ENCODE measurements around the gene TMEM170A. TPM values are rescaled to one million over a fixed set of nuclear protein-coding genes. Genes with fewer than 3 reads are reported as not detected.
A peak's percentile ranks its signal among the peaks of the same experiment; 100 is the strongest.
"Not testable (repeated sequence)": the region's sequence is repeated elsewhere in the genome, so short reads cannot be mapped to it uniquely, and the experiment has no call there.

TMEM170A gene
- total and polyA plus RNA-seq, 2 experiments from 2014 or later: 21.1 to 43.6 TPM

- no peak for DNase-seq (ENCODE audit: low spot score)
- H3K9me3 ChIP-seq (ENCODE audit: low read depth): no peaks in the 10 kb centered on the region
- no peak overlapping the region for H3K4me2 ChIP-seq
- H2AFZ ChIP-seq: no peak overlapping the region
- H3K36me3 ChIP-seq (replicated peaks; ENCODE audit: insufficient read depth, low read depth): no peaks in the 10 kb centered on the region
- no peaks in the 10 kb centered on the region for H3K27me3 ChIP-seq
- TF ChIP-seq EZH2phosphoT487 (IDR thresholded peaks at IDR 0.05; ENCODE audit: low read depth, severe bottlenecking, unreplicated experiment) (no peak), EZH2 (IDR thresholded peaks at IDR 0.05; ENCODE audit: borderline replicate concordance) (no peak)
- TF ChIP-seq, protein P1, sequence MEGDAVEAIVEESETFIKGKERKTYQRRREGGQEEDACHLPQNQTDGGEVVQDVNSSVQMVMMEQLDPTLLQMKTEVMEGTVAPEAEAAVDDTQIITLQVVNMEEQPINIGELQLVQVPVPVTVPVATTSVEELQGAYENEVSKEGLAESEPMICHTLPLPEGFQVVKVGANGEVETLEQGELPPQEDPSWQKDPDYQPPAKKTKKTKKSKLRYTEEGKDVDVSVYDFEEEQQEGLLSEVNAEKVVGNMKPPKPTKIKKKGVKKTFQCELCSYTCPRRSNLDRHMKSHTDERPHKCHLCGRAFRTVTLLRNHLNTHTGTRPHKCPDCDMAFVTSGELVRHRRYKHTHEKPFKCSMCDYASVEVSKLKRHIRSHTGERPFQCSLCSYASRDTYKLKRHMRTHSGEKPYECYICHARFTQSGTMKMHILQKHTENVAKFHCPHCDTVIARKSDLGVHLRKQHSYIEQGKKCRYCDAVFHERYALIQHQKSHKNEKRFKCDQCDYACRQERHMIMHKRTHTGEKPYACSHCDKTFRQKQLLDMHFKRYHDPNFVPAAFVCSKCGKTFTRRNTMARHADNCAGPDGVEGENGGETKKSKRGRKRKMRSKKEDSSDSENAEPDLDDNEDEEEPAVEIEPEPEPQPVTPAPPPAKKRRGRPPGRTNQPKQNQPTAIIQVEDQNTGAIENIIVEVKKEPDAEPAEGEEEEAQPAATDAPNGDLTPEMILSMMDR (IDR thresholded peaks at IDR 0.05; ENCODE audit: poor library complexity): no peak
- peaks cover 20% of the 10 kb centered on the region for H3K79me2 ChIP-seq
- H3K4me1 ChIP-seq (ENCODE audit: insufficient read depth): peaks cover 2% of the 10 kb centered on the region
- no peak overlapping the region for H3K27ac ChIP-seq
- H3K4me3 ChIP-seq: no peak overlapping the region
- 89% methylated on average over 2 of the region's 2 CpGs for WGBS (ENCODE audit: low lambda C conversion rate, missing lambda C conversion rate)
- H4K20me1 ChIP-seq (ENCODE audit: insufficient read depth, poor library complexity, severe bottlenecking): peaks cover 13% of the 10 kb centered on the region
- no peaks in the 10 kb centered on the region for H3K9me2 ChIP-seq (replicated peaks; ENCODE audit: insufficient read depth)
Observed at GRCh38 chr16:75466760-75467159, 2.3 kb upstream of the TMEM170A start.

- peak overlapping the region; percentile 57 for H2AFZ ChIP-seq
- not testable (repeated sequence) for H3K27me3 ChIP-seq
- 4% methylated on average over 32 of the region's 39 CpGs for WGBS (ENCODE audit: low lambda C conversion rate, missing lambda C conversion rate)
Observed at GRCh38 chr16:75463389-75464121, 934 bp downstream of the TMEM170A start.

GRCh38 chr16:75462806-75463205 is 1.7 kb downstream of the TMEM170A start:
- no peak overlapping the region for H3K27ac ChIP-seq
- no peaks in the 10 kb centered on the region for H3K9me2 ChIP-seq (replicated peaks; ENCODE audit: insufficient read depth)
- TF ChIP-seq EZH2phosphoT487 (IDR thresholded peaks at IDR 0.05; ENCODE audit: low read depth, severe bottlenecking, unreplicated experiment) (no peak), EZH2 (IDR thresholded peaks at IDR 0.05; ENCODE audit: borderline replicate concordance) (no peak)
- TF ChIP-seq, protein P1 (IDR thresholded peaks at IDR 0.05; ENCODE audit: poor library complexity): no peak
- 51% methylated on average over 2 of the region's 2 CpGs for WGBS (ENCODE audit: low lambda C conversion rate, missing lambda C conversion rate)
- H3K36me3 ChIP-seq (replicated peaks; ENCODE audit: insufficient read depth, low read depth): no peaks in the 10 kb centered on the region
- H3K4me3 ChIP-seq: no peak overlapping the region
- H3K9me3 ChIP-seq (ENCODE audit: low read depth): no peaks in the 10 kb centered on the region
- peaks cover 60% of the 10 kb centered on the region for H3K79me2 ChIP-seq
- H2AFZ ChIP-seq: no peak overlapping the region
- H3K27me3 ChIP-seq: no peaks in the 10 kb centered on the region
- H3K4me1 ChIP-seq (ENCODE audit: insufficient read depth): peaks cover 10% of the 10 kb centered on the region
- peak overlapping the region; percentile 80 for H3K4me2 ChIP-seq
- peaks cover 39% of the 10 kb centered on the region for H4K20me1 ChIP-seq (ENCODE audit: insufficient read depth, poor library complexity, severe bottlenecking)
- no peak for DNase-seq (ENCODE audit: low spot score)

More at GRCh38 chr16:75463389-75464121, 934 bp downstream of the TMEM170A start:
- Histone ChIP-seq H3K4me3 (peak overlapping the region; percentile 86), H3K27ac (peak overlapping the region; percentile 96), H3K4me2 (peak overlapping the region; percentile 80), H3K4me1 (ENCODE audit: insufficient read depth) (peaks cover 10% of the 10 kb centered on the region), H4K20me1 (ENCODE audit: insufficient read depth, poor library complexity, severe bottlenecking) (peaks cover 32% of the 10 kb centered on the region), H3K79me2 (peaks cover 52% of the 10 kb centered on the region)
- not testable (repeated sequence) for H3K36me3 ChIP-seq (replicated peaks; ENCODE audit: insufficient read depth, low read depth); H3K9me3 ChIP-seq (ENCODE audit: low read depth); H3K9me2 ChIP-seq (replicated peaks; ENCODE audit: insufficient read depth)
- peak; percentile 74 for DNase-seq (ENCODE audit: low spot score)

GRCh38 chr16:75461575-75461974 is 2.9 kb downstream of the TMEM170A start:
- WGBS (ENCODE audit: low lambda C conversion rate, missing lambda C conversion rate): 98% methylated on average over 2 of the region's 2 CpGs
- no peaks in the 10 kb centered on the region for H3K9me2 ChIP-seq (replicated peaks; ENCODE audit: insufficient read depth)
- peak overlapping the region; percentile 80 for H3K4me2 ChIP-seq
- TF ChIP-seq, protein P1 (IDR thresholded peaks at IDR 0.05; ENCODE audit: poor library complexity): no peak
- no peak for TF ChIP-seq EZH2 (IDR thresholded peaks at IDR 0.05; ENCODE audit: borderline replicate concordance)
- no peak for TF ChIP-seq EZH2phosphoT487 (IDR thresholded peaks at IDR 0.05; ENCODE audit: low read depth, severe bottlenecking, unreplicated experiment)
- H3K4me3 ChIP-seq: no peak overlapping the region
- no peak overlapping the region for H2AFZ ChIP-seq
- peaks cover 48% of the 10 kb centered on the region for H4K20me1 ChIP-seq (ENCODE audit: insufficient read depth, poor library complexity, severe bottlenecking)
- no peaks in the 10 kb centered on the region for H3K27me3 ChIP-seq
- no peak overlapping the region for H3K27ac ChIP-seq
- DNase-seq (ENCODE audit: low spot score): no peak
- no peaks in the 10 kb centered on the region for H3K36me3 ChIP-seq (replicated peaks; ENCODE audit: insufficient read depth, low read depth)
- no peaks in the 10 kb centered on the region for H3K9me3 ChIP-seq (ENCODE audit: low read depth)
- peaks cover 10% of the 10 kb centered on the region for H3K4me1 ChIP-seq (ENCODE audit: insufficient read depth)
- peaks cover 72% of the 10 kb centered on the region for H3K79me2 ChIP-seq
